HG02678 (cell line): ENCODE results near the gene TBCEL.

ENCODE experiments used
- ATAC-seq: cut with Tn5 transposase; IDR thresholded peaks from one replicate; pipeline ENCODE4 v1.9.1; 2021; ENCODE audit warnings: mild to moderate bottlenecking, moderate library complexity; ENCODE audit not compliant: unreplicated experiment

The TBCEL gene

GRCh38 chr11:121059605-121060004 lies 35.7 kb downstream of the TBCEL start:
- peak; percentile 98 for ATAC-seq

GRCh38 chr11:121063728-121064127 lies 39.8 kb downstream of the TBCEL start:
- ATAC-seq: no peak

DNA sequence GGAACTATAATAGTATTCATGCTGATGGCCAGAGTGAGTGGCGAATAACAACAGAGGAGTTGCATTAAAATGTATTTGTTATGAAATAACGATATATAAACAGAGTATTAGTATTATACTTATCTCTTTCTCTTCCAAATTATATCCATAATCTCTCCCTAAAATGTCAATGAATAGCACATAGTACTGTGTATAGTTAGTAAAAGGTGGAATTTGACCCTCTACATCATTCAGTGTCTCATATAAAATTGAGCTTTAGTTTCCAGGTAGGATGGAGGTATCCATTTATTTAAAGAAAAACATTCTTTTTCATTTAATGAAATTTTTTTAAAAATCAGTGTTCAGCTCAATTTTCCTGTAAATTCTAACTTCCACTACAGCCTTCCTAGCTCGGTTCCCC lies 42.7 kb downstream of the TBCEL start:
- no peak for ATAC-seq

DNA sequence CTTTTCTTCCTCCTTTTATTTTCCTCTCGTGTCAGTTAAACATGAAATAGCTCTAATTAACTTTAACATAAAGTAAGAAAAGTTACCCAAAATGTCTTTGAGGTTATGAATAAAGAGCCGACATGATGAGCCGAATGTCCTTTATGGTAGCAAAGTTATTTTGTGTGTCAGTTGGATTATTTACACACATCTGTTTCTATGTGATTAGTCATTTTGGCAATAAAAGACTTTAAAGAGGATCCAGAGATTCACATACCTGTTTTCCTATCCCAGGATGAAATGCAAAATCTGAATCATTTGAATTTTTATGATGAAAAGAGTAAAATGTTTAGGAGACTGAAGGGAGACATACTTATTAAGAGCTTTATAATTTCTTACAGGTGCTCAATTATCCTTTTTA lies 43.1 kb downstream of the TBCEL start:
- no peak for ATAC-seq

DNA sequence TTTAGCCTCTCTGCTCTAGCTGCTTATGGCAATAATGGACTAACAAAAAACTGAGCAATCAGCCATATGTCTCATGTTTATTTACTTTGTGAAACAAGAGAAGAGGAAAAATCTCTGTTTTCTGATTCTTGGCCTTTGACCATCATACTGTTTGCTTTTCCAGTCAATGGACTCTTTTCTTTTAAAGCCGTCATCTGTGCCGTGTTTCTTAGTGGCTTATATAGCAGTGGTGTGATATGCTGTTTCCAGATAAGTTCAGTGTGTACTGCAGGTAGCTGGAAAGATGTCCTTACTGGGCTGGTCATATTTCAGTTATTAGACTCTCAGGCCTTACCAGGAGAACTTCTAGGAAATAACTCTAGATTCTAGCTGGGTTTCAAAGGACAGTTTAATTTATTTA lies 43.6 kb downstream of the TBCEL start:
- no peak for ATAC-seq

- ATAC-seq: no peak
Measured at GRCh38 chr11:121067962-121068647, 44.2 kb downstream of the TBCEL start.

- no peak for ATAC-seq
Measured at GRCh38 chr11:121068787-121069186, 44.9 kb downstream of the TBCEL start.

- ATAC-seq: no peak
Measured at GRCh38 chr11:121070951-121071845, 47.3 kb downstream of the TBCEL start.

DNA sequence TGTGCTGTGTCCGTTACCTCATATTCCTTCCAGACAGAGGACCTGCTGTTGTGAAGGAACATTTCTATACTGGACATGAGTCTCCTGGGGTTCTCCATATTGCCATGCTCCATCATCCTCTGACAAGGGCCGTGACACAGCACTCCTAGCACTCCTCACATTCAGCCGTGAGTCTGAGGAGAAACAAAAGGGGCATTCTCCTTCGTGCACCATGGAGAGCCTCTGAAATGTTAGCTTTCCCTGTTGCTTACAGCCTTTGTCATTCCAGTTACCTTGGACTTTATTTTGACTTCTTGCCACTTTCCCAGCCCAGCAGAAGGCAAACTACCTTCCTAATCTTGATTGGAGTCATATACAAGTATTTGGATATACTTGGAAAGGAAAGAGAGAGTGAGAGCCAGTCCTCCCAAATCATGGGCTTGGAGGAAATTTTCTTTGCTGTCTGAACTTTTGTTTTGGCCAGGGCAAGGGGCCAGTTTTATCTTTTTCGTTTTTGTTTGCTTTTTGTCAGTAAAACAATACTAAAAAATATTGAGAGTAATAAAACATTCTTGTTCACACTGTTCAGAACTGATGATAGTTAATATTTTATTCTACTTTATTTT lies 48.0 kb downstream of the TBCEL start:
- ATAC-seq: no peak

- ATAC-seq: no peak
Measured at GRCh38 chr11:121081321-121081720, 57.4 kb downstream of the TBCEL start.

DNA sequence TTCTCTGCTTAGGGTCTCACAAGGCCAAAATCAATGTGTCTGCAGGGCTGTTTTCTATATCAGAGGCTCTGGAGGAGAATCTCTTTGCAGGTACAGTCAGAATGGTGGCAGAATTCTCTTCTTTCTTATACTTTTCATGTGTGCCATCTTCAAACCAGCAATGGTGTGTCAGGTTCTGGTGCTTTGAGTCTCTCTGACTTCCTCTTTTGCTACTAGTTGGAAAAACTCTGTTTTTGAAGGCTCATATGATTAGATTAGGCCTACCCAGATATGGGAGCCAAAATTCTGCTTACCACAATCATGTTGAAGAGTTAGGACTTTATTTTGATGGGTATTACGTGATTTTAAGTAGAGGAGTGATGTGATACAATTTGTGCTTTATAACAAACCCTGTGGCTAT lies 58.3 kb downstream of the TBCEL start:
- ATAC-seq: no peak

- ATAC-seq: no peak
Measured at GRCh38 chr11:121082670-121083069, 58.8 kb downstream of the TBCEL start.

DNA sequence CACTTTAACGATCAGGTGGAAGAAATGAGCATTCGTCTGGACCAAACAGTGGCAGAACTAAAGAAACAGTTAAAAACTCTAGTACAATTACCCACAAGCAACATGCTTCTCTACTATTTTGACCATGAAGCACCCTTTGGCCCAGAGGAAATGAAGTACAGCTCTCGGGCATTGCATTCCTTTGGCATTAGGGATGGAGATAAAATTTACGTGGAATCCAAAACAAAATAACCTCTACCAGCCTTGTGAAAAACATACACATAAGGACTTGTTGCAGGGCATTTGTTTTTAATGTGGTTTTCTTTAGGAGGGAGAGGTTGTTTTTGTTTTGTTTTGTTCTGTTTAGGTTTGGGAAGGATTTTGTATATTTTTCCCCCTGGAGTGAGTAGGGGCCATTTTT lies 63.0 kb downstream of the TBCEL start:
- no peak for ATAC-seq

DNA sequence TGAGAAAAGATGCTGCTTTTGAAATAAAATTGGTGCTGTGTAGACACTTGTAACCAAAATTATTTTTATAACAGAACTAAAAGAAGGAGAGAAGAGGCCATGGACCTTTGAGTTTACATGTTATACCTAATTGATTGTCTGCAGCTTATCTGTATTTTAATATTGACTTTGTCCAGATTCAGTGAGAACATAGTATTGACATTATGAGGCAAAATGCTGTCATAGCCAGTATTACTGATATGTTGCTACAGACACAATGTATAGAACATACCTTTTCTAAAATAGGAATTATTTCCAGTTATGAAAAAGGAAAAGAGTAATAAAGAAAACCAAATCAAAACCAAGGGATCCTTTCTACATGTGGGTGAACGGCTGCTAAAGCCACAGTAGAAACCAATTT lies 65.7 kb downstream of the TBCEL start:
- no peak for ATAC-seq

DNA sequence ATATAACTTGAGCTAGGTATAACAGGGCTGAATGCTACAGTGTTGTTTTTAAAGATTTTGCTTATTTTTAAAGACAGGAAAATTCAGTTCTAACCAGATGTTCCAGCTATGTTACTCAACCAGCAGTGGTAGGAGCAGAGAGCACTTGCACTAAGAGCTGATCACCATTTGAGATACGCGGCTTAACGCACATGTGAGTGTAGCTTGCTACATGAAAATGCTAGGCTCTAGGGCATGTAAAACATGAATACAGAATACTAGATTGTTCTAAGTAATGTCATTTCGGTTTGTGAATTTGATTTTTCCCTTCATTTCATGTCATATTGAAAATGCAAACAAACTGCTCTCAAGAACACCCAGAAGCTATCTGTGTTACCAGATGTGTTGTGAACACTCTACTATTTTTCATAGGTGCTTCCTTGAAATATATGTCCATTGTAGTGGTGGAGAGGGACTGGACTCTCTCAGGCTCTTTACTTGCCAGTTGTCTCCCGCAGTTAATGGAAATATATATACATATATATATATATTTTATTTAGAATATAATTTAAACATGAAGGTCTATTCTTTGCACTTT lies 66.3 kb downstream of the TBCEL start:
- ATAC-seq: no peak

- no peak for ATAC-seq
Measured at GRCh38 chr11:121091492-121092152, 67.7 kb downstream of the TBCEL start.

- ATAC-seq: no peak
Measured at GRCh38 chr11:121095561-121095960, 71.7 kb downstream of the TBCEL start.

- ATAC-seq: no peak
Measured at GRCh38 chr11:121099364-121099763, 75.5 kb downstream of the TBCEL start.

DNA sequence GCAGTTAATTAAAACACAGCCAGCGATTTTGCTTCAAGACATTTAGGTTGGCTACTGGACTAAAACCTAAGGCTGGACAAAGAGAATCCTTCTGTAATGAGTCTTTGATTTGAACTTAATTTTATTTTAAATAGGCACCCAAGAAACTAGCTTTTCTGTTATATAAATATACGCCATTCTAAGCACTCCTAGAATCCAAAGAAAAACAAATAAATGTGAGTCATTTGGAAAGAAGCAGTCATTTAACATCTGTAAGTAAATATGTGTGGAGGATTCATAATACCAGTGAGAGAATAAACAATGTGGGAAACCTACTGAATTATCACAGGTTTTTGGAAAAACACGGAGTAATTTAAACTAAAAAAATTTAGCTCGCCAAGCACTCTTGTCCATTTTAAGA lies 76.0 kb downstream of the TBCEL start:
- ATAC-seq: no peak

- no peak for ATAC-seq
Measured at GRCh38 chr11:121100943-121101342, 77.0 kb downstream of the TBCEL start, which contains the start of gene TECTA. TECTA (plus strand) TSS chr11:121101243; CDS start chr11:121102666, 1,423 bp downstream.

DNA sequence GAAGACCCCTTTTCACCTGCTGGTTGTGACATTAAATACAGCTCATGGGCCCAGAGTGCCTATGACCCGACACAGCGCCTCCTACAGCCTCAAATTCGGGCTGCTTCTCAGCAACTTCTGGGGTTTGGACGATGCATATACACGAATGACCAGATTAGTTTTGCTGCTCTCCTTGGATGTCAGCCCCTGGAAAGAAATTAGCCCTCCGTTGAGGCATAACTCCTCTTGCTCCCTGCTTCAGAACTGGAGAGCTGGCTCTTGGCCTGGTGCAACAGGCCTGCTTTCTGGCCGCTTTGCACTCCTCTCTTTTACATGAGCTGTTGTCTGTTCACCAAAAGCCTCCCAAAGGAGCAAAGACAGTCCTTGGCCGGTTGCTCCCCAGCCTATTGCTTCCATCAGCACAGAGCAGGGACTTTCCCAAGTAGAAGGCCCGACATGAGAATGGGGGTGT lies 80.4 kb downstream of the TBCEL start:
- ATAC-seq: no peak
